Activated CD8-positive, alpha-beta T cell treated with anti-CD3 and anti-CD28 coated beads, Interleukin-2, amount 10 ng/mL, durations not matched to agents 7 days and 5 days (primary cell): ENCODE data around the gene GPX5. TPM values are rescaled to one million over a fixed set of nuclear protein-coding genes. Genes with fewer than 3 reads are reported as not detected.
A peak's percentile ranks its signal among the peaks of the same experiment; 100 is the strongest.

Experiments used
- ATAC-seq: fragments of 150-1000 bp; cut with Tn5 transposase; one replicate; pipeline ENCODE4 v1.10.0; 2021; ENCODE audit warnings: moderate library complexity
- CTCF ChIA-PET: fragments of 350-600 bp; sonication (Branson Sonifier 250); formaldehyde crosslinking; loops from one replicate; lab custom pipeline; 2021; ENCODE audit warnings: antibody characterized with exemption; lab: Charles Lee
- POLR2A ChIA-PET: fragments of 350-600 bp; sonication (Branson Sonifier 250); formaldehyde crosslinking; loops from one replicate; lab custom pipeline; 2021; ENCODE audit warnings: antibody characterized with exemption; lab: Charles Lee
- DNase-seq: peaks from one replicate; pipeline ENCODE4 v3.0.0-alpha.2; 2020
- H3K27ac Mint-ChIP-seq: one replicate; pipeline ENCODE4 v1.8.0; 2021; ENCODE audit warnings: mild to moderate bottlenecking, mixed read lengths
- H3K27me3 Mint-ChIP-seq: one replicate; pipeline ENCODE4 v1.8.0; 2021; ENCODE audit warnings: low read depth, mixed read lengths
- H3K36me3 Mint-ChIP-seq: one replicate; pipeline ENCODE4 v1.8.0; 2021; ENCODE audit warnings: low read depth, mixed read lengths
- H3K4me1 Mint-ChIP-seq: one replicate; pipeline ENCODE4 v1.8.0; 2021; ENCODE audit warnings: low read depth, mixed read lengths
- H3K4me3 Mint-ChIP-seq: one replicate; pipeline ENCODE4 v1.8.0; 2021; ENCODE audit warnings: mild to moderate bottlenecking, mixed read lengths
- H3K9me3 Mint-ChIP-seq: one replicate; pipeline ENCODE4 v1.8.0; 2022; ENCODE audit warnings: mixed read lengths; ENCODE audit not compliant: insufficient read depth
- total RNA-seq, 2 experiments: library from RNA; stranded (reverse); gene quantifications; one replicate each; pipeline ENCODE4 v1.2.3, GENCODE V29; 2021

The GPX5 gene
- total RNA-seq, 2 experiments from 2014 or later: not detected

- Mint-ChIP-seq H3K27me3 (peaks cover 52% of the 10 kb centered on the region), H3K36me3 (no peaks in the 10 kb centered on the region), H3K4me1 (peaks cover 9% of the 10 kb centered on the region), H3K9me3 (no peaks in the 10 kb centered on the region), H3K27ac (no peak overlapping the region), H3K4me3 (no peak overlapping the region)
- ATAC-seq: no peak
- ChIA-PET CTCF (no interaction called here), POLR2A (no interaction called here)
- DNase-seq: no peak
Measured at GRCh38 chr6:28517964-28518363, 7.7 kb upstream of the GPX5 start.

- ChIA-PET POLR2A (no interaction called here), CTCF (no interaction called here)
- H3K9me3 Mint-ChIP-seq: no peaks in the 10 kb centered on the region
- H3K4me1 Mint-ChIP-seq: peaks cover 32% of the 10 kb centered on the region
- no peaks in the 10 kb centered on the region for H3K36me3 Mint-ChIP-seq
- H3K27me3 Mint-ChIP-seq: peaks cover 50% of the 10 kb centered on the region
- peak overlapping the region; percentile 52 for H3K4me3 Mint-ChIP-seq
- H3K27ac Mint-ChIP-seq: no peak overlapping the region
- DNase-seq (no peak), ATAC-seq (no peak)
Measured at GRCh38 chr6:28522594-28523240, 3.0 kb upstream of the GPX5 start.

DNA sequence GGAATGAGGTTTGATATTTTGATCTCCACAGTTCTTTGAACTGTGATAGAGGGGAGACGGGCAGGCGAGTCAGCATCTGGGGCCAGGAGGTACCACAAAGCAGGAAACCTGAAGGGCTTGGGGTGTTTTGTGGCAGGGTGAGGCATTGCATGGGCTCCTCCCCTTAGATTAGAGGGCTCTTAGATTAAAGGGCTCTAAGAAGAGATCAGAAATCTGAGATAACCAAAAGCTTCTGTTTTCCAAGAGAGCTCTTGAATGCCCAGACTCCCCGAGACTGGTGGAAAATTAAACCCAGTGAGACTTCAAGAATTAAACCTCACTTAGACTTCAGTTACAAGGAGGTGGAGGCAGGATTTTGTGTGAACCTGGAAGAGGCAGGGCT, 2.4 kb upstream of the GPX5 start:
- H3K27ac Mint-ChIP-seq: no peak overlapping the region
- H3K36me3 Mint-ChIP-seq: no peaks in the 10 kb centered on the region
- CTCF ChIA-PET: no interaction called here
- H3K4me3 Mint-ChIP-seq: peak overlapping the region; percentile 52
- ATAC-seq: peak; percentile 99
- DNase-seq: peak; percentile 79
- peaks cover 50% of the 10 kb centered on the region for H3K27me3 Mint-ChIP-seq
- no peaks in the 10 kb centered on the region for H3K9me3 Mint-ChIP-seq
- POLR2A ChIA-PET: no interaction called here
- peaks cover 32% of the 10 kb centered on the region for H3K4me1 Mint-ChIP-seq

DNA sequence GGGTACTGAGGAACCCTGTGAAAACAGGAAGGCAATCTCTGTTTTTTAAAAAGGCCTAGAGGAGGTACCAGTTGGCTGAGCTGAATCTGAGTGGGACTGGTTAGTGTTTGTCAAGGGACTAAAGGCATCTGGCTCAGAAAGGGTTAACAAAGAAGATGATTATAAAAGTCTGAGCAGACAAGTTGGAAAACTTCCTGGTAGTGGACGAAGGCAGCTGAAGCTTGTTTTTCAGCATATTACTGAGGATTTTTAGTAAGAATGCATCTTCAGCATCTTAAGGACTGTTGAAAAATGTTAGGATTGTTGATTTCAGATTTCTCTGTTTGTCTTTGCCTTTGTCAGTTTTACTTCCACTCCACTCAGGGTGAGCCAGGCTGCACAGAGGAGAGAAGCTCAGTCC, 5.1 kb downstream of the GPX5 start:
- ATAC-seq (no peak), DNase-seq (no peak)
- no peak overlapping the region for H3K27ac Mint-ChIP-seq
- H3K4me3 Mint-ChIP-seq: no peak overlapping the region
- peaks cover 5% of the 10 kb centered on the region for H3K4me1 Mint-ChIP-seq
- CTCF ChIA-PET: interaction anchor here (1.2 to 1.6 kb wide), 2 partner anchors 12 to 175 kb away, joined by 3 read pairs; no protein-coding TSS in a partner anchor
- H3K9me3 Mint-ChIP-seq: no peaks in the 10 kb centered on the region
- POLR2A ChIA-PET: no interaction called here
- H3K36me3 Mint-ChIP-seq: no peaks in the 10 kb centered on the region
- H3K27me3 Mint-ChIP-seq: peaks cover 65% of the 10 kb centered on the region

DNA sequence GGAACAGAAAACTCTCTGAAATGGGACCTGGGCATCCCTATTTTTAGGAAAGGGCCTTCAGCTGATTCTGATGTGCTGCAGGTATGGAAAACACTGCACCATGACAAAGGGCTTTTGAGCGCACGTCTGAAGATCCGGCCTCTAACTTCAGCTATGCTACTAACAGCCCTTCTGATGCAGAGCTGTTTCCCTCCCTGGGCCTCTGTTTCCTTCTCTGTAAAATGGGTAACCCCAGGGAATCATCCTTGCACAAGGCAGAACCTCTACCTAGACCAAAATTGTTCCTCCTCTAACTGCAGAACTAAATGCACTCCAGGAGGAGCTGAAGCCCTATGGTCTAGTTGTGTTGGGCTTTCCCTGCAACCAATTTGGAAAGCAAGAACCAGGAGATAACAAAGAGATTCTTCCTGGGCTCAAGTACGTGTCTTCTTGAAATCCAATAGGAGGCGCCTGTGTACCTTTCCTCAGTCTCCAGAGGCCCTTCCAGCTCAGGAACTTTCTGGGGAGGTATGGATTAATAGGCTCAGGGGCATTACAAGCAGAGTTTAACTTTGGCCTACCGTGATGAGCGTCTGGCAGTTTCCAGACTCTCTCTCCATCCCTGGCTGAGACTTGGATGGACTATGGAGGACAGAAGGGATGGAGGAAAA, 5.9 kb downstream of the GPX5 start:
- peaks cover 63% of the 10 kb centered on the region for H3K27me3 Mint-ChIP-seq

DNA sequence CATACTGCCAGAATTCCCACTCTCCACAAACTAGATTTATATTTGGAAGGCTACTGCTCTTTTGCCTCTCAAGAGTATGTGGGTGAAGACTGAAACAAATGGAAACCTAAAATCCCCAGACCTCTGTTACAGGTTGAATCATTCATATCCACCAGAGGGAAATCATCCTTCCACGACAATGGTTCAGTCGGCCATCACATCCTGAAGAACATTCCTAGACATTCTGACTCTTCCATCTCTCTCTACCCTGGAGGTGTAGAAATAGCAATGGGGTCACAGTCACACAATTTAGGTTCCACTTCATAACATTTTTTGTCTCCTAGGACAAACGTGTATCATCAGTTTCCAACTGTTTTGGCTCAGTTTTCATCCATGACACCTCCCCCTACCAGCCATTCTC, 8.6 kb downstream of the GPX5 start:
- Mint-ChIP-seq H3K9me3 (no peaks in the 10 kb centered on the region), H3K4me3 (no peak overlapping the region), H3K4me1 (peaks cover 10% of the 10 kb centered on the region), H3K27ac (no peak overlapping the region), H3K36me3 (no peaks in the 10 kb centered on the region), H3K27me3 (peaks cover 63% of the 10 kb centered on the region)
- no peak for ATAC-seq
- CTCF ChIA-PET: no interaction called here
- POLR2A ChIA-PET: no interaction called here
- no peak for DNase-seq

More for the DNA sequence above, 5.9 kb downstream of the GPX5 start:
- ChIA-PET CTCF (interaction anchor here (1.2 to 1.6 kb wide), 3 partner anchors 11 to 176 kb away, joined by 3 read pairs; no protein-coding TSS in a partner anchor), POLR2A (no interaction called here)
- H3K9me3 Mint-ChIP-seq: no peaks in the 10 kb centered on the region
- no peak for ATAC-seq
- no peak for DNase-seq
- H3K27ac Mint-ChIP-seq: no peak overlapping the region
- no peaks in the 10 kb centered on the region for H3K36me3 Mint-ChIP-seq
- H3K4me1 Mint-ChIP-seq: peaks cover 3% of the 10 kb centered on the region
- no peak overlapping the region for H3K4me3 Mint-ChIP-seq

- Mint-ChIP-seq H3K27me3 (peaks cover 65% of the 10 kb centered on the region), H3K27ac (no peak overlapping the region), H3K36me3 (no peaks in the 10 kb centered on the region), H3K4me1 (peaks cover 10% of the 10 kb centered on the region), H3K9me3 (no peaks in the 10 kb centered on the region), H3K4me3 (no peak overlapping the region)
- DNase-seq (no peak), ATAC-seq (no peak)
- ChIA-PET POLR2A (no interaction called here), CTCF (no interaction called here)
Measured at GRCh38 chr6:28534875-28535274, 9.2 kb downstream of the GPX5 start.

DNA sequence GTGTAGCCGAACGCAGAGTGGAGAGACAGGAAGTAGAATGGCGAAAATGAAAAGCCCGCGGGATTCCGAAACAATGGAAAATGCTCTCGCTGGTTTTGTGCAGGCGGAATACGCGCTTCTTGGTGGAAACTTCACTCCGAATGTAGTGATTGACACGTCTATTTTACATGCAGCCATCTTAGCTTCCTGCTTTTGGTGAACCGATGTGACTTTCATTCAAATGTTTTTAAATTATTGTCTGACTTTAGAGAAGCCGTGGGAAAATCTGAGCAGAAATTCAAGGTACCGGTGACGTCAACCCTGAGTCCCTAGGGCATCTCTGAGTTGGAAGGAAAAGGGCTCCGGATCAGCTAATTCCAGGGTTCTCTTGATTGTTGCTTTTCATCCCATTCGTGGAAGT, 11.4 kb downstream of the GPX5 start:
- Mint-ChIP-seq H3K4me1 (peaks cover 13% of the 10 kb centered on the region), H3K27ac (no peak overlapping the region), H3K36me3 (peaks cover under 1% of the 10 kb centered on the region), H3K9me3 (peaks cover 2% of the 10 kb centered on the region), H3K4me3 (peak overlapping the region; percentile 35), H3K27me3 (peaks cover 68% of the 10 kb centered on the region)
- DNase-seq: no peak
- ATAC-seq: no peak
- POLR2A ChIA-PET: no interaction called here
- CTCF ChIA-PET: no interaction called here

- H3K9me3 Mint-ChIP-seq: peaks cover 6% of the 10 kb centered on the region
- peaks cover 19% of the 10 kb centered on the region for H3K4me1 Mint-ChIP-seq
- ChIA-PET POLR2A (no interaction called here), CTCF (no interaction called here)
- H3K27ac Mint-ChIP-seq: no peak overlapping the region
- ATAC-seq (no peak), DNase-seq (no peak)
- peak overlapping the region; percentile 35 for H3K4me3 Mint-ChIP-seq
- H3K36me3 Mint-ChIP-seq: peaks cover 2% of the 10 kb centered on the region
- H3K27me3 Mint-ChIP-seq: peaks cover 69% of the 10 kb centered on the region
Measured at GRCh38 chr6:28537509-28538140, 11.9 kb downstream of the GPX5 start.

DNA sequence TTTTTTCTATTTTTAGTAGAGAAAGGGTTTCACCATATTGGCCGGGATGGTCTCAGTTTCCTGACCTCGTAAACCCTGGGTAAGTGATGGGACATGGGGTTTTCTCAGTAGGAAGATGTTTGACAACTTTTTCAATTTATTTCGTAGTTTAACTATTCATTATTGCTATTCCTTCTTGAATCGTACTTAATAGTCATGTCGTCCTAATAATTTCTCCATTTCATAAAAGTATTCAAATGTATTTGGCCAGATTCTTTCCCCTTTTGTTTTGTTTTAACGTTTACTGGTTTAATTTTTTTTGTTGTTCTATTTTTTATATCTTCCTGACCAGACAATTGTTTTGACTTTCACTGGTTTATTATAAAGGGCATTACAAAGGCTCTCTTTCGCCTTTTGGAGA, 16.3 kb downstream of the GPX5 start:
- POLR2A ChIA-PET: interaction anchor here (1.2 kb wide), 1 partner anchor 193 kb away, joined by 4 read pairs; the partner anchor contains the start of gene ZKSCAN3
- ATAC-seq (no peak), DNase-seq (no peak)
- H3K27me3 Mint-ChIP-seq: peaks cover 60% of the 10 kb centered on the region
- H3K27ac Mint-ChIP-seq: peak overlapping the region; percentile 65
- peaks cover 2% of the 10 kb centered on the region for H3K36me3 Mint-ChIP-seq
- H3K4me1 Mint-ChIP-seq: peaks cover 30% of the 10 kb centered on the region
- peak overlapping the region; percentile 74 for H3K4me3 Mint-ChIP-seq
- peaks cover 6% of the 10 kb centered on the region for H3K9me3 Mint-ChIP-seq
- CTCF ChIA-PET: interaction anchor here (1.0 to 1.8 kb wide), 14 partner anchors 9 to 192 kb away, joined by 3 to 9 read pairs (median 4); partner anchors contain the start of genes GPX6 and ZKSCAN3

DNA sequence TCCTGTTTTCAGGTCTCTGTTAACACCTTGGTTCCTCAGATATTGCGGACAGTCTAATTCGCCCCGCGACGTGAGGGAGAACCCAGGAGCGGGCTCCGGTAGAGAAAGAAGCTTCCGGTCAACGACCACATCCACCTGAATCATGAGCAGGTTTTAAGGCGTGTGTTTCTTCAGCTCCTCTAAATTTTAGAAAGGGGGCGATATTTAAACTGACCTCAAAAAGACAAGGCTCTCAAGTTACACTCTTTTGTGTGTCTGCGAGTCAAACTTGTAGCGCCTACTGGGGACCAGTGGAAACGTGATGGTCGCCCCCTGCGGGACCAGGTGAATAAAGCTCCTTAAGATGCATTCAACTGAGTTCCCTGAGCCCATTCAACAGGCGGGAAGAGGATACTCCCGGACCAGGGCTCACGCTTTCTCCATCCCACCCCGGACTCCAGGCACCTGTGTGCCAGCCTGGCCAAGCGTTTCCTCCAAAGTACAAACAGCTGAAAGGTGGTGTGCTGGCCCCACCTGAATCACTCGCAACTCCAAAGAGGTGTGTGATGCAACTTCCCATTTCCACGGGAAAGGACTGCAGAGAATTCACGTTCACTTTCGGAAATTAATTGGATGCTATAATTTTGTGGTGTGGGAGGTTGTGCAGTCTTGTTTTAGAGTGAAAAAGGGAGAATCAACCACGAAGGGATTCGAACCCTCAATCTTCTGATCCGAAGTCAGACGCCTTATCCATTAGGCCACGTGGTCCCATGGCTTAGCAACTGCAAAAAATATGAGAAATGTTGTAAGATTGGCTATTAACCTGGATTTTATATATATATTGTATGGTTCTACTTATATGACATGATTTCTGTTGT, 17.0 kb downstream of the GPX5 start:
- Mint-ChIP-seq H3K36me3 (peaks cover 2% of the 10 kb centered on the region), H3K4me3 (peak overlapping the region; percentile 74), H3K4me1 (peaks cover 25% of the 10 kb centered on the region), H3K27me3 (peaks cover 61% of the 10 kb centered on the region), H3K9me3 (peaks cover 6% of the 10 kb centered on the region), H3K27ac (peak overlapping the region; percentile 65)
- ATAC-seq (peak; percentile 81), DNase-seq (peak; percentile 69)
- CTCF ChIA-PET: interaction anchor here (0.8 to 1.8 kb wide), 19 partner anchors 9 to 193 kb away, joined by 3 to 9 read pairs (median 4); partner anchors contain the start of genes GPX6 and ZKSCAN3
- POLR2A ChIA-PET: interaction anchor here (1.2 kb wide), 1 partner anchor 193 kb away, joined by 4 read pairs; the partner anchor contains the start of gene ZKSCAN3
